HCT116 (cell line): Measurements from ENCODE around the gene FAM181B. TPM values are rescaled to one million over a fixed set of nuclear protein-coding genes. Genes with fewer than 3 reads are reported as not detected.
A peak's percentile ranks its signal among the peaks of the same experiment; 100 is the strongest.

Experiments used
- ATAC-seq: fragments of 200-7000 bp; cut with Tn5 transposase; 2 replicates; pipeline ENCODE4 v1.9.1; 2020; ENCODE audit warnings: mild to moderate bottlenecking, moderate library complexity
- BruUV-seq: library from RNA; stranded (reverse); fragments of 400-500 nt; replicated peaks from 2 replicates; lab custom pipeline; 2021; lab: Mats Ljungman, UMichigan
- CTCF ChIA-PET: fragments of 300-600 bp; sonication (Branson Sonifier 250); formaldehyde crosslinking; loops from one replicate; lab custom pipeline; 2021; ENCODE audit warnings: antibody characterized with exemption; lab: Charles Lee
- POLR2A ChIA-PET: fragments of 300-600, 350-600 bp; sonication (Branson Sonifier 250); formaldehyde crosslinking; loops from one replicate; lab custom pipeline; 2021; ENCODE audit warnings: antibody characterized with exemption; lab: Charles Lee
- RAD21 ChIA-PET, 2 experiments: fragments of 300-600 bp; sonication (Branson Sonifier 250); formaldehyde crosslinking; loops; one replicate each; lab custom pipeline; 2023; ENCODE audit warnings: low total read pairs in 2 of 2; ENCODE audit not compliant: uncharacterized antibody in 2 of 2, unreplicated experiment in 2 of 2, low non-redundant PET in 1 of 2; lab: Charles Lee
- DNase-seq: peaks from one replicate; pipeline ENCODE4 v3.0.0-alpha.2; 2010; ENCODE audit warnings: low read depth, low spot score
- H2AFZ ChIP-seq: fragments of 200-600 bp; shearing (Covaris generic), sonication (generic); 2 replicates; pipeline ENCODE4 v1.6.1; 2017; ENCODE audit warnings: low read depth, mixed run types, mixed read lengths, antibody characterized with exemption, low read length; ENCODE audit not compliant: poor library complexity, severe bottlenecking
- H3K27ac ChIP-seq: 2 replicates; pipeline ENCODE4 v1.5.1; 2012; ENCODE audit warnings: low read depth, low read length
- H3K27me3 ChIP-seq: fragments of 200-600 bp; sonication (generic); 2 replicates; pipeline ENCODE4 v1.6.1; 2016; ENCODE audit warnings: mixed run types, low read length, mixed read lengths; ENCODE audit not compliant: insufficient read depth
- H3K36me3 ChIP-seq, 2 experiments: fragments of 200-500 bp in 1 of 2; fragments of 200-600 bp in 1 of 2; sonication (Bioruptor generic) in 1 of 2; sonication (generic) in 1 of 2; 2 replicates each; pipeline versions ENCODE4 v1.5.1 to v1.6.1; 2014 to 2016; ENCODE audit warnings: low read length in 2 of 2, inconsistent platforms in 1 of 2, mixed read lengths in 1 of 2, mixed run types in 1 of 2; ENCODE audit not compliant: insufficient read depth in 2 of 2, control insufficient read depth in 1 of 2
- H3K4me1 ChIP-seq, 2 experiments: fragments of 200-600 bp in 1 of 2; sonication (generic) in 1 of 2; 2 replicates each; pipeline versions ENCODE4 v1.5.1 to v1.6.1; 2012 to 2017; ENCODE audit warnings: low read length in 2 of 2, inconsistent platforms in 1 of 2, mild to moderate bottlenecking in 1 of 2, mixed read lengths in 1 of 2, mixed run types in 1 of 2, moderate library complexity in 1 of 2; ENCODE audit not compliant: insufficient read depth in 2 of 2, control insufficient read depth in 1 of 2
- H3K4me2 ChIP-seq: fragments of 200-600 bp; sonication (generic); 2 replicates; pipeline ENCODE4 v1.6.1; 2017; ENCODE audit warnings: mixed run types, low read length, mixed read lengths
- H3K4me3 ChIP-seq, 2 experiments: fragments of 200-600 bp in 1 of 2; sonication (generic) in 1 of 2; replicated peaks in 1 of 2; 2 replicates each; pipeline ENCODE4 v1.5.1; 2011 to 2016; ENCODE audit warnings: low read length in 2 of 2, control low read depth in 1 of 2, low read depth in 1 of 2, mild to moderate bottlenecking in 1 of 2, mixed read lengths in 1 of 2, mixed run types in 1 of 2
- H3K79me2 ChIP-seq: fragments of 200-600 bp; sonication (generic); 2 replicates; pipeline ENCODE4 v1.6.1; 2017; ENCODE audit warnings: mild to moderate bottlenecking, mixed run types, low read length, moderate library complexity, mixed read lengths; ENCODE audit not compliant: insufficient read depth
- H3K9ac ChIP-seq: fragments of 200-600 bp; sonication (generic); 2 replicates; pipeline ENCODE4 v1.6.1; 2016; ENCODE audit warnings: low read length, mixed read lengths
- H3K9me2 ChIP-seq: fragments of 200-600 bp; sonication (generic), shearing (Covaris generic); 2 replicates; pipeline ENCODE4 v1.6.1; 2017; ENCODE audit warnings: mixed run types, mild to moderate bottlenecking, moderate library complexity; ENCODE audit not compliant: insufficient read depth
- H3K9me3 ChIP-seq, 2 experiments: fragments of 200-500 bp in 1 of 2; fragments of 200-600 bp in 1 of 2; sonication (Bioruptor generic) in 1 of 2; sonication (generic) in 1 of 2; 2 replicates each; pipeline ENCODE4 v1.6.1; 2014 to 2017; ENCODE audit warnings: low read length in 2 of 2, mixed read lengths in 2 of 2, inconsistent platforms in 1 of 2, low read depth in 1 of 2, mild to moderate bottlenecking in 1 of 2, mixed run types in 1 of 2, moderate library complexity in 1 of 2; ENCODE audit not compliant: control insufficient read depth in 1 of 2, insufficient read depth in 1 of 2
- H4K20me1 ChIP-seq: fragments of 200-600 bp; sonication (generic), shearing (Covaris generic); 2 replicates; pipeline ENCODE4 v1.6.1; 2017; ENCODE audit warnings: mixed run types, mild to moderate bottlenecking, moderate library complexity; ENCODE audit not compliant: insufficient read depth
- JUND ChIP-seq: IDR thresholded peaks from 2 replicates; pipeline ENCODE4 v1.6.1; 2012
- RAD21 ChIP-seq: IDR thresholded peaks from 2 replicates; pipeline ENCODE4 v1.6.1; 2012; ENCODE audit warnings: low read depth, mild to moderate bottlenecking
- intact Hi-C: fragments of 100-400 bp; cut with micrococcal nuclease; formaldehyde crosslinking; loops from 2 replicates; pipeline ENCODE4 v1.10.0; 2022
- total RNA-seq: library from RNA; stranded (reverse); gene quantifications from one replicate; pipeline ENCODE4 v1.2.1, GENCODE V29; 2021; ENCODE audit not compliant: unreplicated experiment
- TF ChIP-seq, protein P1 (sequence below): IDR thresholded peaks from 2 replicates; pipeline ENCODE4 v1.6.1; 2012
- TF ChIP-seq, protein P2 (sequence below), 3 experiments: fragments of 200-600 bp in 1 of 3; sonication (generic) in 1 of 3; IDR thresholded peaks in 2 of 3; conservative IDR thresholded peaks in 1 of 3; 2 replicates each; pipeline ENCODE4 v1.5.1; 2012 to 2017; ENCODE audit warnings: low read depth in 2 of 3, low read length in 2 of 3, antibody characterized with exemption in 1 of 3, borderline replicate concordance in 1 of 3, control low read depth in 1 of 3, mild to moderate bottlenecking in 1 of 3, mixed read lengths in 1 of 3, mixed run types in 1 of 3, moderate library complexity in 1 of 3; ENCODE audit not compliant: insufficient read depth in 1 of 3

Gene FAM181B
- total RNA-seq, 1 experiment from 2014 or later = not detected

- TF ChIP-seq JUND = no peak
- peak; percentile 73 for TF ChIP-seq RAD21
- TF ChIP-seq, protein P1, sequence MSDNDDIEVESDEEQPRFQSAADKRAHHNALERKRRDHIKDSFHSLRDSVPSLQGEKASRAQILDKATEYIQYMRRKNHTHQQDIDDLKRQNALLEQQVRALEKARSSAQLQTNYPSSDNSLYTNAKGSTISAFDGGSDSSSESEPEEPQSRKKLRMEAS = 0 out of 2 replicates have a peak, but pooled peaks have one; percentile 23
- TF ChIP-seq, protein P2, sequence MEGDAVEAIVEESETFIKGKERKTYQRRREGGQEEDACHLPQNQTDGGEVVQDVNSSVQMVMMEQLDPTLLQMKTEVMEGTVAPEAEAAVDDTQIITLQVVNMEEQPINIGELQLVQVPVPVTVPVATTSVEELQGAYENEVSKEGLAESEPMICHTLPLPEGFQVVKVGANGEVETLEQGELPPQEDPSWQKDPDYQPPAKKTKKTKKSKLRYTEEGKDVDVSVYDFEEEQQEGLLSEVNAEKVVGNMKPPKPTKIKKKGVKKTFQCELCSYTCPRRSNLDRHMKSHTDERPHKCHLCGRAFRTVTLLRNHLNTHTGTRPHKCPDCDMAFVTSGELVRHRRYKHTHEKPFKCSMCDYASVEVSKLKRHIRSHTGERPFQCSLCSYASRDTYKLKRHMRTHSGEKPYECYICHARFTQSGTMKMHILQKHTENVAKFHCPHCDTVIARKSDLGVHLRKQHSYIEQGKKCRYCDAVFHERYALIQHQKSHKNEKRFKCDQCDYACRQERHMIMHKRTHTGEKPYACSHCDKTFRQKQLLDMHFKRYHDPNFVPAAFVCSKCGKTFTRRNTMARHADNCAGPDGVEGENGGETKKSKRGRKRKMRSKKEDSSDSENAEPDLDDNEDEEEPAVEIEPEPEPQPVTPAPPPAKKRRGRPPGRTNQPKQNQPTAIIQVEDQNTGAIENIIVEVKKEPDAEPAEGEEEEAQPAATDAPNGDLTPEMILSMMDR (IDR thresholded peaks at IDR 0.05 in 2 of 3, conservative IDR thresholded peaks at IDR 0.05 in 1 of 3; ENCODE audit: borderline replicate concordance in 1 of 3, insufficient read depth in 1 of 3, low read depth in 2 of 3, low read length in 2 of 3) = peak; percentile 46 to 77 (median 72); a peak in 5 of 6 replicates
- TF ChIP-seq, all 23 proteins: peak for 3
- ChIA-PET RAD21 (interaction anchor here in 1 of 2 experiments (0.6 kb wide), 1 partner anchor 14 kb away, joined by 3 read pairs; no protein-coding TSS in a partner anchor), POLR2A (no interaction called here), CTCF (interaction anchor here (5.0 kb wide), 1 partner anchor 13 kb away, joined by 26 read pairs; no protein-coding TSS in a partner anchor)
- Histone ChIP-seq H3K4me1 (no peaks in the 10 kb centered on the region), H3K9me3 (no peaks in the 10 kb centered on the region), H3K79me2 (no peaks in the 10 kb centered on the region), H3K9ac (no peak overlapping the region), H3K4me3 (no peak overlapping the region), H3K4me2 (peak overlapping the region; percentile 35), H3K27ac (no peak overlapping the region), H2AFZ (no peak overlapping the region), H3K9me2 (no peaks in the 10 kb centered on the region), H4K20me1 (no peaks in the 10 kb centered on the region), H3K36me3 (no peaks in the 10 kb centered on the region), H3K27me3 (peaks cover 11% of the 10 kb centered on the region; the same call in 1 of the 2 replicates)
- no TSS peak for BruUV-seq
- peak; percentile 97 for ATAC-seq
- peak; percentile 65 for DNase-seq
- intact Hi-C loops = loop anchor here (1.0 to 5.0 kb wide), 3 partner anchors 13 to 1040 kb away; no protein-coding TSS in a partner anchor
These were observed 51.5 kb downstream of the FAM181B start for GRCh38 chr11:82682003-82682751.
